HG03135 (cell line): ENCODE data around the gene CNTNAP2.

Experiments
- ATAC-seq: cut with Tn5 transposase; IDR thresholded peaks from one replicate; pipeline ENCODE4 v1.9.1; 2021; ENCODE audit warnings: mild to moderate bottlenecking, moderate library complexity; ENCODE audit not compliant: unreplicated experiment

Gene CNTNAP2

GRCh38 chr7:148107443-148108127 lies 1991.0 kb downstream of the CNTNAP2 start:
- no peak for ATAC-seq

GRCh38 chr7:148108381-148108780 lies 1991.8 kb downstream of the CNTNAP2 start:
- ATAC-seq: no peak

GRCh38 chr7:148110097-148110868 lies 1993.7 kb downstream of the CNTNAP2 start:
- no peak for ATAC-seq

- ATAC-seq: no peak
Measured at GRCh38 chr7:148114804-148115203, 1998.2 kb downstream of the CNTNAP2 start.

- ATAC-seq: no peak
Measured at GRCh38 chr7:148115308-148115707, 1998.7 kb downstream of the CNTNAP2 start.

- no peak for ATAC-seq
Measured at GRCh38 chr7:148116195-148116594, 1999.6 kb downstream of the CNTNAP2 start.

- ATAC-seq: no peak
Measured at GRCh38 chr7:148116829-148117403, 2000.3 kb downstream of the CNTNAP2 start.

GRCh38 chr7:148118371-148118770 lies 2001.8 kb downstream of the CNTNAP2 start:
- ATAC-seq: no peak

- no peak for ATAC-seq
Measured at GRCh38 chr7:148121401-148121800, 2004.8 kb downstream of the CNTNAP2 start.

GRCh38 chr7:148121847-148122246 lies 2005.2 kb downstream of the CNTNAP2 start:
- no peak for ATAC-seq

- no peak for ATAC-seq
Measured at GRCh38 chr7:148124477-148124876, 2007.9 kb downstream of the CNTNAP2 start.

- ATAC-seq: no peak
Measured at GRCh38 chr7:148127374-148127773, 2010.8 kb downstream of the CNTNAP2 start.

GRCh38 chr7:148129023-148129422 lies 2012.4 kb downstream of the CNTNAP2 start:
- no peak for ATAC-seq

- ATAC-seq: no peak
Measured at GRCh38 chr7:148135116-148135515, 2018.5 kb downstream of the CNTNAP2 start.

GRCh38 chr7:148135997-148136396 lies 2019.4 kb downstream of the CNTNAP2 start:
- no peak for ATAC-seq

GRCh38 chr7:148142660-148143248 lies 2026.2 kb downstream of the CNTNAP2 start:
- ATAC-seq: no peak

- no peak for ATAC-seq
Measured at GRCh38 chr7:148144827-148145226, 2028.2 kb downstream of the CNTNAP2 start.

- ATAC-seq: no peak
Measured at GRCh38 chr7:148146346-148146745, 2029.7 kb downstream of the CNTNAP2 start.

- no peak for ATAC-seq
Measured at GRCh38 chr7:148147438-148147837, 2030.8 kb downstream of the CNTNAP2 start.

- ATAC-seq: no peak
Measured at GRCh38 chr7:148148456-148148855, 2031.9 kb downstream of the CNTNAP2 start.

GRCh38 chr7:148149730-148150129 lies 2033.1 kb downstream of the CNTNAP2 start:
- ATAC-seq: no peak

GRCh38 chr7:148151778-148152177 lies 2035.2 kb downstream of the CNTNAP2 start:
- no peak for ATAC-seq
